ENCODE measurements around the gene ABCB6. TPM values are rescaled to one million over a fixed set of nuclear protein-coding genes. Genes with fewer than 3 reads are reported as not detected.
A peak's percentile ranks its signal among the peaks of the same experiment; 100 is the strongest.

The ABCB6 gene
- total and polyA plus RNA-seq, 10 of the 15 experiments (the other 5 are each of a cell fraction or from before 2014, with no cell fraction given): 2.3 to 22.1 (median 13.8) TPM

- no peak for TF ChIP-seq ZBTB4 (CRISPR knock-in tag; IDR thresholded peaks at IDR 0.05)
- no peak for TF ChIP-seq STAT1 (conservative IDR thresholded peaks at IDR 0.05)
- TF ChIP-seq, protein P1, sequence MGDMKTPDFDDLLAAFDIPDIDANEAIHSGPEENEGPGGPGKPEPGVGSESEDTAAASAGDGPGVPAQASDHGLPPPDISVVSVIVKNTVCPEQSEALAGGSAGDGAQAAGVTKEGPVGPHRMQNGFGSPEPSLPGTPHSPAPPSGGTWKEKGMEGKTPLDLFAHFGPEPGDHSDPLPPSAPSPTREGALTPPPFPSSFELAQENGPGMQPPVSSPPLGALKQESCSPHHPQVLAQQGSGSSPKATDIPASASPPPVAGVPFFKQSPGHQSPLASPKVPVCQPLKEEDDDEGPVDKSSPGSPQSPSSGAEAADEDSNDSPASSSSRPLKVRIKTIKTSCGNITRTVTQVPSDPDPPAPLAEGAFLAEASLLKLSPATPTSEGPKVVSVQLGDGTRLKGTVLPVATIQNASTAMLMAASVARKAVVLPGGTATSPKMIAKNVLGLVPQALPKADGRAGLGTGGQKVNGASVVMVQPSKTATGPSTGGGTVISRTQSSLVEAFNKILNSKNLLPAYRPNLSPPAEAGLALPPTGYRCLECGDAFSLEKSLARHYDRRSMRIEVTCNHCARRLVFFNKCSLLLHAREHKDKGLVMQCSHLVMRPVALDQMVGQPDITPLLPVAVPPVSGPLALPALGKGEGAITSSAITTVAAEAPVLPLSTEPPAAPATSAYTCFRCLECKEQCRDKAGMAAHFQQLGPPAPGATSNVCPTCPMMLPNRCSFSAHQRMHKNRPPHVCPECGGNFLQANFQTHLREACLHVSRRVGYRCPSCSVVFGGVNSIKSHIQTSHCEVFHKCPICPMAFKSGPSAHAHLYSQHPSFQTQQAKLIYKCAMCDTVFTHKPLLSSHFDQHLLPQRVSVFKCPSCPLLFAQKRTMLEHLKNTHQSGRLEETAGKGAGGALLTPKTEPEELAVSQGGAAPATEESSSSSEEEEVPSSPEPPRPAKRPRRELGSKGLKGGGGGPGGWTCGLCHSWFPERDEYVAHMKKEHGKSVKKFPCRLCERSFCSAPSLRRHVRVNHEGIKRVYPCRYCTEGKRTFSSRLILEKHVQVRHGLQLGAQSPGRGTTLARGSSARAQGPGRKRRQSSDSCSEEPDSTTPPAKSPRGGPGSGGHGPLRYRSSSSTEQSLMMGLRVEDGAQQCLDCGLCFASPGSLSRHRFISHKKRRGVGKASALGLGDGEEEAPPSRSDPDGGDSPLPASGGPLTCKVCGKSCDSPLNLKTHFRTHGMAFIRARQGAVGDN (IDR thresholded peaks at IDR 0.05): peak; percentile 83
- TF ChIP-seq BCL3 (IDR thresholded peaks at IDR 0.05; ENCODE audit: borderline replicate concordance, insufficient read depth, low read depth, low read length, poor library complexity, severe bottlenecking): no peak
- TF ChIP-seq NR2C2 (IDR thresholded peaks at IDR 0.05; ENCODE audit: borderline replicate concordance, control insufficient read depth, insufficient read length, low read depth): no peak
- TF ChIP-seq CHD1 (IDR thresholded peaks at IDR 0.05; ENCODE audit: low read depth, low read length): no peak
- TF ChIP-seq ZBTB40 (IDR thresholded peaks at IDR 0.05; ENCODE audit: borderline replicate concordance): no peak
- no peak for TF ChIP-seq HDAC2 (IDR thresholded peaks at IDR 0.05)
- no peak; the same call in 1 of the 2 replicates for TF ChIP-seq MAX (IDR thresholded peaks at IDR 0.05; ENCODE audit: low read depth, low read length)
- TF ChIP-seq ZZZ3 (IDR thresholded peaks at IDR 0.05; ENCODE audit: control insufficient read depth, insufficient read length, low read depth): no peak
- TF ChIP-seq ZNF24 (IDR thresholded peaks at IDR 0.05): no peak
- peak; percentile 97 for TF ChIP-seq MEF2B (IDR thresholded peaks at IDR 0.05; ENCODE audit: partially characterized antibody, poor library complexity, severe bottlenecking)
Observed at GRCh38 chr2:219160186-219161017, 58.4 kb downstream of the ABCB6 start, which contains the start of gene NHEJ1 (continued).

Measured in GM12878 (cell line).